Breast epithelium (tissue), 4 donors: ENCODE data around the gene ZNRD2. TPM values are rescaled to one million over a fixed set of nuclear protein-coding genes. Genes with fewer than 3 reads are reported as not detected.
"Not testable (repeated sequence)": the region's sequence is repeated elsewhere in the genome, so short reads cannot be mapped to it uniquely, and the experiment has no call there.

Experiments
- DNase-seq, 2 donors: peaks; one replicate each; pipeline ENCODE4 v3.0.0-alpha.2; 2019; ENCODE audit warnings: low spot score in 2 of 2
- H3K27ac ChIP-seq, 2 donors: fragments of 200-600 bp; sonication (generic) in 1 of 2; one replicate each; pipeline ENCODE4 v1.5.1; 2016 to 2019; ENCODE audit warnings: mild to moderate bottlenecking in 1 of 2
- H3K27me3 ChIP-seq, 2 donors: fragments of 200-600 bp; sonication (generic) in 1 of 2; one replicate each; pipeline versions ENCODE4 v1.5.1 to v1.6.0; 2017 to 2019; ENCODE audit warnings: control low read depth in 1 of 2, mild to moderate bottlenecking in 1 of 2
- H3K36me3 ChIP-seq: fragments of 200-600 bp; one replicate; pipeline ENCODE4 v1.5.1; 2019
- H3K4me1 ChIP-seq, 2 donors: fragments of 200-600 bp; sonication (generic); one replicate each; pipeline ENCODE4 v1.5.1; 2016 to 2019; ENCODE audit warnings: control low read depth in 1 of 2
- H3K4me3 ChIP-seq, 3 donors: fragments of 200-600 bp; sonication (generic); 1 replicate in 2 of 3; 2 replicates in 1 of 3; pipeline ENCODE4 v1.5.1; 2016 to 2019; ENCODE audit warnings: mild to moderate bottlenecking in 3 of 3, moderate library complexity in 2 of 3
- H3K9me3 ChIP-seq, 2 donors: fragments of 200-600 bp; sonication (generic) in 1 of 2; one replicate each; pipeline ENCODE4 v1.5.1; 2016 to 2019; ENCODE audit warnings: control low read depth in 1 of 2
- POLR2A ChIP-seq: fragments of 450-650 bp; IDR thresholded peaks from one replicate; pipeline ENCODE4 v1.6.1; 2016; ENCODE audit warnings: antibody characterized with exemption, mild to moderate bottlenecking, moderate library complexity
- POLR2AphosphoS5 ChIP-seq, 3 donors: sonication (generic); formaldehyde crosslinking; IDR thresholded peaks; one replicate each; pipeline ENCODE4 v1.6.1; 2017; ENCODE audit warnings: antibody characterized with exemption in 3 of 3
- intact Hi-C: fragments of 100-400 bp; cut with DNase I; formaldehyde crosslinking; loops from one replicate; pipeline ENCODE4 v1.15.1; 2023; ENCODE audit warnings: low total_unique reads
- total RNA-seq, 3 donors: library from RNA; depleted of rRNA; stranded (reverse); fragments of >200 nt; gene quantifications; one replicate each; pipeline ENCODE4 v1.1.0, GENCODE V29; 2016
- TF ChIP-seq, protein P1 (sequence below), 3 donors: fragments of 450-650 bp; IDR thresholded peaks; one replicate each; pipeline ENCODE4 v1.5.1; 2016 to 2017; ENCODE audit warnings: antibody characterized with exemption in 3 of 3, mild to moderate bottlenecking in 3 of 3, moderate library complexity in 3 of 3

Gene ZNRD2
- total RNA-seq, 3 donors from 2014 or later: 48.9 to 60.0 (median 59.4) TPM

DNA sequence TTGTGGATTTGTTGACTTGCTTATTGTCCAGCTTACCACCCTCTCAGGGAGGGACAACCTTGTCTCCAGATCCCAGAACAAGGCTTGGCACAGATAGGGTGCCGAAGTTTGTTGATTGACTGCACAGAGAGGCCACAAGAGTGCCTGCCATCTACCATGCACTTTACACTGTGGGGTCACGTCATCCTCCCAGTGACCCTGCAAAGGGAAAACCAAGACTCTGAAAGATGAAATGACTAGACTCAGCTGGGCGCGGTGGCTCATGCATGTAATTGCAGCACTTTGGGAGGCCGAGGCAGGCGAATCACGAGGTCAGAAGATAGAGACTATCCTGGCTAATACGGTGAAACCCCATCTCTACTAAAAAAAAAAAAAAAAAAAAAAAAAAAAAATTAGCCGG is 7.5 kb upstream of the ZNRD2 start:
- DNase-seq: no peak
- intact Hi-C loops: no loop called here
- no peaks in the 10 kb centered on the region for H3K36me3 ChIP-seq
- no peaks in the 10 kb centered on the region for H3K9me3 ChIP-seq
- H3K27me3 ChIP-seq: no peaks in the 10 kb centered on the region
- peaks cover 9 to 20% of the 10 kb centered on the region in 2 donors for H3K4me1 ChIP-seq
- no peak overlapping the region for H3K4me3 ChIP-seq
- TF ChIP-seq, protein P1, sequence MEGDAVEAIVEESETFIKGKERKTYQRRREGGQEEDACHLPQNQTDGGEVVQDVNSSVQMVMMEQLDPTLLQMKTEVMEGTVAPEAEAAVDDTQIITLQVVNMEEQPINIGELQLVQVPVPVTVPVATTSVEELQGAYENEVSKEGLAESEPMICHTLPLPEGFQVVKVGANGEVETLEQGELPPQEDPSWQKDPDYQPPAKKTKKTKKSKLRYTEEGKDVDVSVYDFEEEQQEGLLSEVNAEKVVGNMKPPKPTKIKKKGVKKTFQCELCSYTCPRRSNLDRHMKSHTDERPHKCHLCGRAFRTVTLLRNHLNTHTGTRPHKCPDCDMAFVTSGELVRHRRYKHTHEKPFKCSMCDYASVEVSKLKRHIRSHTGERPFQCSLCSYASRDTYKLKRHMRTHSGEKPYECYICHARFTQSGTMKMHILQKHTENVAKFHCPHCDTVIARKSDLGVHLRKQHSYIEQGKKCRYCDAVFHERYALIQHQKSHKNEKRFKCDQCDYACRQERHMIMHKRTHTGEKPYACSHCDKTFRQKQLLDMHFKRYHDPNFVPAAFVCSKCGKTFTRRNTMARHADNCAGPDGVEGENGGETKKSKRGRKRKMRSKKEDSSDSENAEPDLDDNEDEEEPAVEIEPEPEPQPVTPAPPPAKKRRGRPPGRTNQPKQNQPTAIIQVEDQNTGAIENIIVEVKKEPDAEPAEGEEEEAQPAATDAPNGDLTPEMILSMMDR (IDR thresholded peaks at IDR 0.05): no peak
- TF ChIP-seq POLR2A (no peak), POLR2AphosphoS5 (IDR thresholded peaks at IDR 0.05) (no peak)
- no peak overlapping the region for H3K27ac ChIP-seq

DNA sequence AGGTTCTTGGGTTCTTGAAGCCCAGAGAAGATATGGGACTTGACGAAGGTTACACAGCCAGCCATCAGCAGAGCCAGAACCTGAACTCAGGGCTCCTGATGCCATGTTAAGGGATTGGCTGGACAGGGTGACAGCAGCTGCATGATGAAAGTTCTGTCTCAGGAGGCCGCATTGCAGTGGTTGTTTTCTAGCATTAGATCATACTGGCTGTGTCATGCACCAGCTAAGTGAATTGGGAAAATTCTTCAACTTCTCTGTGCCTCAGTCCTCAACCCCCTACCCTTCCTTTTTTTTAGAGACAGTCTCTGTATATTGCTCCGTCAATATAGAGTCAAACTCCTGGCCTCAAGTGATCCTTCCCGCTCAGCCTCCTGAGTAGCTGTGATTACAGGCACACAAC is 6.7 kb upstream of the ZNRD2 start:
- H3K27ac ChIP-seq: no peak overlapping the region
- TF ChIP-seq POLR2A (no peak), POLR2AphosphoS5 (IDR thresholded peaks at IDR 0.05) (no peak)
- TF ChIP-seq, protein P1 (IDR thresholded peaks at IDR 0.05): no peak
- H3K9me3 ChIP-seq: no peaks in the 10 kb centered on the region
- intact Hi-C loops: no loop called here
- H3K36me3 ChIP-seq: no peaks in the 10 kb centered on the region
- peaks cover 9 to 21% of the 10 kb centered on the region in 2 donors for H3K4me1 ChIP-seq
- H3K4me3 ChIP-seq: no peak overlapping the region
- no peak for DNase-seq
- no peaks in the 10 kb centered on the region for H3K27me3 ChIP-seq

DNA sequence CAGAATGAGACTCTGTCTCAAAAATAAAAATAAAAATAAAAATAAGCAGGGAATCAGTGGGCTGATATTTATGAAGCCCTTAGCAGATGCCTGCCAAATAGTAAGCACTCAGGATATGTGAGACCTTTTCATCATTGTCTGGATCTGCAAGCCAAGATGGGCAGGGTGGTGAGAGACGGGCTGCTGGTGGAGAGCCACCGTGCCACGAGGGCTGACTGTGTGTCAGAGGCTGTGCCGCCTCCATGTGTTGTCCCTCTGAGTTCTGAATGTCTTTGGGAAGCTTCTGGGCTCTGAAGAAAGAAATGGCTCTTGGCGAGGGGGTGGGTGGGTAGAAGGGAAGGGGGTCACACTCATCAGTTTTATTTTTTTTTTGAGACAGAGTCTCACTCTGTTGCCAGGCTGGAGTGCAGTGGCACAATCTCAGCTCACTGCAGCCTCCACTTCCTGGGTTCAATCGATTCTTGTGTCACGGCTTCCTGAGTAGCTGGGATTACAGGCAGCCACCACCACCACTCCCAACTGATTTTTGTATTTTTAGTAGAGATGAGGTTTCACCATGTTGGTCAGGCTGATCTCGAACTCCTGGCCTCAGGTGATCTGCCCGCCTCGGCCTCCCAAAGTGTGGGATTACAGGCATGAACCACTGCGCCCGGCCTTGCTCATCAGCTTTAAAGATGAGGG is 5.3 kb upstream of the ZNRD2 start:
- H3K9me3 ChIP-seq, DNase-seq, H3K4me3 ChIP-seq, H3K36me3 ChIP-seq, intact Hi-C loops, H3K27me3 ChIP-seq: not testable (repeated sequence)
- peak overlapping the region in 1 of 2 donors; percentile 46 for H3K27ac ChIP-seq
- H3K4me1 ChIP-seq: peaks cover 9 to 23% of the 10 kb centered on the region in 2 donors

DNA sequence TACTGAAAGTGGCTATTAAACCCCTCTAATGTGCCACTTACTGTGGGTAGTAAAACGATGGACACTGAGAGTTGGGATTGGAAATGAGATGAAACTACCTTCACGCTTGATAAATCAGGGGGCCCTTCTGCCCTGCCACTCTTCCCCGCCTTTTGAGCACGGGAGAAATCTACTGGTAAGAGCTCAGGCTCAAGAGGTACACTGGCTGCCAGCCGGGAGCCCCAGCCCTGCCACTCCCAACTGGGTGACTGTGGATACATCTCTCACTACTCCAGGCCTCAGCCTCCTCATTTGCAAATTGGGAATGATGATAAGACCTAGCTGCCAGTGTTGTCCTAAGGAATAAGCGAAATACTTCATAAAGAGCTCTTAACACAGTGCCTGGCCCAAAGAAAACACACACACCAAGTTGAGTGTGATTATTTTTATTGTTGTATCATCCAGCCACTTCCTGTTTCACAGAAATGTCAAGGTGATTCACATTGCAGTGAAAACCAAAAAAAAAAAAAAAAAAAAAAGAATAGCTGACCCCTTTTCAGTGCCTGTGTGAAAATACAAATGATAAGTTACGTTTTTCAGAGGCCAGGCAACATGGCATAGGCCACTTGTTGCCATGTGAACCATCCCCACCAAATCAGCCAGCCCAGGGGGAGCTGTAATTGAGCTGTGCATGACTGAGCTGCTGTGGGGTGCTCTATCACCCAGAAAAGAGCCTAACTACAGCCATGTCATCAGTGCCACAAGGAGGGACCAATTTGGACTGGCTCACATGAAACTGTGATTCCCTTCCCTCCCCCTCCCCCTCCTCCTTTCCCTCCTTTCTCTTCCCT is 4.4 kb upstream of the ZNRD2 start:
- peak overlapping the region in 1 of 2 donors; percentile 46 for H3K27ac ChIP-seq
- H3K4me3 ChIP-seq: no peak overlapping the region
- intact Hi-C loops: no loop called here
- TF ChIP-seq POLR2AphosphoS5 (IDR thresholded peaks at IDR 0.05) (no peak), POLR2A (no peak)
- TF ChIP-seq, protein P1 (IDR thresholded peaks at IDR 0.05): no peak
- no peaks in the 10 kb centered on the region for H3K27me3 ChIP-seq
- DNase-seq: no peak
- H3K36me3 ChIP-seq: no peaks in the 10 kb centered on the region
- no peaks in the 10 kb centered on the region for H3K9me3 ChIP-seq
- H3K4me1 ChIP-seq: peaks cover 10 to 18% of the 10 kb centered on the region in 2 donors

DNA sequence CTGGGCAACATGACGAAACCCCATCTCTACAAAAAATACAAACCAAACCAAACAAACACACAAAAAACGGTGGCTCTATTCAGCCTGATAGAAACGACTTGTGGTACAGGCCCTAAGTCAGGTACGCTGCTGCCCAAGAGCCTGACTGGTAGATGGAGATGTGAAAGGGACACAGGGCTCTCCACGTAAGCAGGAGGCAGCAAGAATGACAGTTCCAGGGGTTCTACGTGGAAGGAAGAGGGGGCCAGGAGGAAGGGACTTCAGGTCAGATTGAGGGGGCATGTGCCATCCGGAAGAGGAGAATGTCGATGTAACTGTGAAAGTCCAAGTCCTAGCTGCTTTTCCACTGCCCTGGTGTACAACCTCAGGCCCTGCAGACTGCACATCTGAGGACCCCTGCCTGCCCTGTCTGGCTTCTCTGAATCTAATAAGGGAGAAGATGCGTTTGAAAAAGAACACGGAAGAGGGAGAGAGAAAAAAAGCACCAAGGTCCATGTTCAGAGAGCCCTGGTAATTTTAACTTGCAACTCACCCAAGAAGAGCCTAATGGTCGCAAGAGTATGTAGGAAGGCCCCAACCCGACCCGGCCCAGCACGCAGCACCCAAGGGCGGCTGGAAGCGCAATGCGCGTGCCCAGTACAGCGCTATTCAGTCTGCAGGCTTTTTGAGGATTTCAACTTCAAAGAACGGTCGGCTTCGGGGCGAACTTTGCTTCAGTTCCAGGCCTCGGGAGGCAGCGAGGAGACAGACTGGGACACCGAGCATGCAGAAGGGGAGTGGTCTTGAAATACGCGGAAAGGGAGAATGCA is 909 bp upstream of the ZNRD2 start:
- TF ChIP-seq, protein P1 (IDR thresholded peaks at IDR 0.05): no peak
- TF ChIP-seq POLR2A (no peak), POLR2AphosphoS5 (IDR thresholded peaks at IDR 0.05) (no peak)
- Histone ChIP-seq H3K4me3 (peak overlapping the region; percentile 75 to 91 (median 77)), H3K9me3 (no peaks in the 10 kb centered on the region), H3K27me3 (no peaks in the 10 kb centered on the region), H3K4me1 (peaks cover 24 to 25% of the 10 kb centered on the region in 2 donors), H3K36me3 (no peaks in the 10 kb centered on the region), H3K27ac (peak overlapping the region; percentile 96 to 97)
- intact Hi-C loops: no loop called here
- no peak for DNase-seq
